ENCODE measurements around the gene SSBP3.

- TF ChIP-seq CTCF (IDR thresholded peaks at IDR 0.05; ENCODE audit: borderline replicate concordance, extremely low read depth, low read length, poor library complexity, severe bottlenecking) = no peak
- no peak for TF ChIP-seq EZH2 (IDR thresholded peaks at IDR 0.05; ENCODE audit: borderline replicate concordance, low read depth, low read length, severe bottlenecking)
These were observed 193.3 kb downstream of the SSBP3 start for GRCh38 chr1:54212872-54213271.

Measured in DND-41 (cell line).